Astrocyte (in vitro differentiated cells and primary cell): Measurements from ENCODE around the gene TGIF2LX.
"Not testable (repeated sequence)": the region's sequence is repeated elsewhere in the genome, so short reads cannot be mapped to it uniquely, and the experiment has no call there.

ENCODE experiments used
- EZH2 ChIP-seq: IDR thresholded peaks from 2 replicates; pipeline ENCODE4 v1.6.1; 2012; ENCODE audit warnings: mild to moderate bottlenecking, low read length, inconsistent platforms; ENCODE audit not compliant: insufficient read depth
- TF ChIP-seq, protein P1 (sequence below): IDR thresholded peaks from 2 replicates; pipeline ENCODE4 v1.5.1; 2011; ENCODE audit warnings: low read depth, mild to moderate bottlenecking, inconsistent platforms, low read length, moderate library complexity; ENCODE audit not compliant: insufficient read depth

DNA sequence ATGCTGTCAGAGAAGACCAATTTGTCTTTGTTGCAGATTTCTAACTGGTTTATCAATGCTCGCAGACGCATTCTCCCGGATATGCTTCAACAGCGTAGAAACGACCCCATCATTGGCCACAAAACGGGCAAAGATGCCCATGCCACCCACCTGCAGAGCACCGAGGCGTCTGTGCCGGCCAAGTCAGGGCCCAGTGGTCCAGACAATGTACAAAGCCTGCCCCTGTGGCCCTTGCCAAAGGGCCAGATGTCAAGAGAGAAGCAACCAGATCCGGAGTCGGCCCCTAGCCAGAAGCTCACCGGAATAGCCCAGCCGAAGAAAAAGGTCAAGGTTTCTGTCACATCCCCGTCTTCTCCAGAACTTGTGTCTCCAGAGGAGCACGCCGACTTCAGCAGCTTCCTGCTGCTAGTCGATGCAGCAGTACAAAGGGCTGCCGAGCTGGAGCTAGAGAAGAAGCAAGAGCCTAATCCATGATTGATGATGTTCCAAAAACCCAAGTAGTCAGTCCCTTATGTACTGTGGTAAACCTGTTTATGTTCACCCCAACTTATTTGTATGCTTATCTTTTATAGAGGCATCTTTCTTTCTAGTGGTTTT lies 728 bp downstream of the TGIF2LX start:
- TF ChIP-seq, protein P1, sequence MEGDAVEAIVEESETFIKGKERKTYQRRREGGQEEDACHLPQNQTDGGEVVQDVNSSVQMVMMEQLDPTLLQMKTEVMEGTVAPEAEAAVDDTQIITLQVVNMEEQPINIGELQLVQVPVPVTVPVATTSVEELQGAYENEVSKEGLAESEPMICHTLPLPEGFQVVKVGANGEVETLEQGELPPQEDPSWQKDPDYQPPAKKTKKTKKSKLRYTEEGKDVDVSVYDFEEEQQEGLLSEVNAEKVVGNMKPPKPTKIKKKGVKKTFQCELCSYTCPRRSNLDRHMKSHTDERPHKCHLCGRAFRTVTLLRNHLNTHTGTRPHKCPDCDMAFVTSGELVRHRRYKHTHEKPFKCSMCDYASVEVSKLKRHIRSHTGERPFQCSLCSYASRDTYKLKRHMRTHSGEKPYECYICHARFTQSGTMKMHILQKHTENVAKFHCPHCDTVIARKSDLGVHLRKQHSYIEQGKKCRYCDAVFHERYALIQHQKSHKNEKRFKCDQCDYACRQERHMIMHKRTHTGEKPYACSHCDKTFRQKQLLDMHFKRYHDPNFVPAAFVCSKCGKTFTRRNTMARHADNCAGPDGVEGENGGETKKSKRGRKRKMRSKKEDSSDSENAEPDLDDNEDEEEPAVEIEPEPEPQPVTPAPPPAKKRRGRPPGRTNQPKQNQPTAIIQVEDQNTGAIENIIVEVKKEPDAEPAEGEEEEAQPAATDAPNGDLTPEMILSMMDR = not testable (repeated sequence)
- TF ChIP-seq EZH2 = not testable (repeated sequence)
